K562 (cell line): ENCODE data around the gene DNAJB11. TPM values are rescaled to one million over a fixed set of nuclear protein-coding genes. Genes with fewer than 3 reads are reported as not detected.
A peak's percentile ranks its signal among the peaks of the same experiment; 100 is the strongest.

Source experiments
- FOXM1 ChIP-seq, 2 experiments: fragments of 450-650 bp in 1 of 2; sonication (generic) in 1 of 2; formaldehyde crosslinking in 1 of 2; IDR thresholded peaks; 2 replicates each; pipeline versions ENCODE4 v1.6.1 to v1.9.0; 2017 to 2022; ENCODE audit warnings: low read depth in 2 of 2, mild to moderate bottlenecking in 2 of 2, missing genetic modification reagents in 1 of 2, moderate library complexity in 1 of 2
- HSF4 ChIP-seq: fragments of 250-450 bp; sonication (Bioruptor Pico); IDR thresholded peaks from 2 replicates; pipeline ENCODE4 v2.1.2; 2022; ENCODE audit warnings: mild to moderate bottlenecking, moderate library complexity, borderline replicate concordance
- IRF9 ChIP-seq: fragments of 450-650 bp; IDR thresholded peaks from 2 replicates; pipeline ENCODE4 v1.6.1; 2016; ENCODE audit warnings: missing biosample characterization, missing genetic modification characterization
- NBN ChIP-seq: fragments of 450-650 bp; IDR thresholded peaks from 2 replicates; pipeline ENCODE4 v1.6.1; 2016; ENCODE audit warnings: low read depth, mild to moderate bottlenecking
- NR2C1 ChIP-seq, 2 experiments: fragments of 450-650 bp; IDR thresholded peaks; 2 replicates each; pipeline ENCODE4 v1.6.1; 2017; ENCODE audit warnings: mild to moderate bottlenecking in 2 of 2, antibody characterized with exemption in 1 of 2, inconsistent platforms in 1 of 2, missing compliant biosample characterization in 1 of 2, missing genetic modification characterization in 1 of 2
- POLR2H ChIP-seq: IDR thresholded peaks from 2 replicates; pipeline ENCODE4 v1.6.1; 2016; ENCODE audit warnings: missing genetic modification characterization, low read depth, mild to moderate bottlenecking, control low read depth, missing compliant biosample characterization, moderate library complexity
- RB1 ChIP-seq: fragments of 450-650 bp; IDR thresholded peaks from 2 replicates; pipeline ENCODE4 v1.6.1; 2017; ENCODE audit warnings: low read depth, mild to moderate bottlenecking
- SLC30A9 ChIP-seq: fragments of 250-450 bp; sonication (Bioruptor Pico); IDR thresholded peaks from 2 replicates; pipeline ENCODE4 v1.8.0; 2022; ENCODE audit warnings: mild to moderate bottlenecking, moderate library complexity
- XRCC4 ChIP-seq: IDR thresholded peaks from one replicate; pipeline ENCODE4 v1.6.1; 2011; ENCODE audit not compliant: insufficient read depth, insufficient read length; ENCODE audit errors: extremely low read depth
- ZFP1 ChIP-seq: fragments of 450-650 bp; formaldehyde crosslinking; IDR thresholded peaks from 2 replicates; pipeline ENCODE4 v1.4.0; 2020; ENCODE audit warnings: mild to moderate bottlenecking, mixed read lengths
- ZNF140 ChIP-seq: fragments of 250-450 bp; sonication (Bioruptor Pico); IDR thresholded peaks from 2 replicates; pipeline ENCODE4 v1.8.0; 2021; ENCODE audit warnings: moderate library complexity, mild to moderate bottlenecking, inconsistent platforms
- polyA plus RNA-seq, 8 experiments: library from polyadenylated mRNA; depleted of rRNA in 4 of 8; stranded (reverse) in 5 of 8; unstranded in 3 of 8; fragments of >200 nt; fragmentation: Nextera tagmentation in 2 of 8; fragmentation: Illumina TruSeq in 1 of 8; extraction: Ambion mirVana in 2 of 8; extraction: Trizol in 1 of 8; gene quantifications; 2 replicates each; pipeline versions ENCODE4 v1.2.1 to v1.2.3, GENCODE V29; 2011 to 2014; ENCODE audit warnings: inconsistent platforms in 1 of 8, missing spikeins in 1 of 8
- total RNA-seq, 7 experiments: library from RNA; depleted of rRNA in 6 of 7; stranded (reverse); fragments of >200 nt in 6 of 7; fragmentation: Illumina TruSeq in 2 of 7; extraction: Trizol in 2 of 7; gene quantifications; 2 replicates each; pipeline versions ENCODE4 v1.2.1 to v1.2.3, GENCODE V29; 2011 to 2021; ENCODE audit warnings: low replicate concordance in 1 of 7
- TF ChIP-seq, protein P1 (sequence below): sonication (generic); formaldehyde crosslinking; IDR thresholded peaks from 2 replicates; pipeline ENCODE4 v1.8.0; 2023; ENCODE audit warnings: missing genetic modification reagents, mild to moderate bottlenecking, borderline replicate concordance
- TF ChIP-seq, protein P2 (sequence below): IDR thresholded peaks from 2 replicates; pipeline ENCODE4 v1.6.1; 2012; ENCODE audit warnings: low read depth, low read length, improper control_type of control experiment, borderline replicate concordance
- TF ChIP-seq, protein P3 (sequence below): fragments of 250-450 bp; sonication (Bioruptor Pico); IDR thresholded peaks from 2 replicates; pipeline ENCODE4 v1.4.0; 2020; ENCODE audit warnings: mild to moderate bottlenecking, moderate library complexity

Gene DNAJB11
- total and polyA plus RNA-seq, 9 of the 15 experiments (the other 6 are each of a cell fraction or from before 2014, with no cell fraction given), result 14.8 to 74.7 (median 63.8) TPM

- TF ChIP-seq, protein P1, sequence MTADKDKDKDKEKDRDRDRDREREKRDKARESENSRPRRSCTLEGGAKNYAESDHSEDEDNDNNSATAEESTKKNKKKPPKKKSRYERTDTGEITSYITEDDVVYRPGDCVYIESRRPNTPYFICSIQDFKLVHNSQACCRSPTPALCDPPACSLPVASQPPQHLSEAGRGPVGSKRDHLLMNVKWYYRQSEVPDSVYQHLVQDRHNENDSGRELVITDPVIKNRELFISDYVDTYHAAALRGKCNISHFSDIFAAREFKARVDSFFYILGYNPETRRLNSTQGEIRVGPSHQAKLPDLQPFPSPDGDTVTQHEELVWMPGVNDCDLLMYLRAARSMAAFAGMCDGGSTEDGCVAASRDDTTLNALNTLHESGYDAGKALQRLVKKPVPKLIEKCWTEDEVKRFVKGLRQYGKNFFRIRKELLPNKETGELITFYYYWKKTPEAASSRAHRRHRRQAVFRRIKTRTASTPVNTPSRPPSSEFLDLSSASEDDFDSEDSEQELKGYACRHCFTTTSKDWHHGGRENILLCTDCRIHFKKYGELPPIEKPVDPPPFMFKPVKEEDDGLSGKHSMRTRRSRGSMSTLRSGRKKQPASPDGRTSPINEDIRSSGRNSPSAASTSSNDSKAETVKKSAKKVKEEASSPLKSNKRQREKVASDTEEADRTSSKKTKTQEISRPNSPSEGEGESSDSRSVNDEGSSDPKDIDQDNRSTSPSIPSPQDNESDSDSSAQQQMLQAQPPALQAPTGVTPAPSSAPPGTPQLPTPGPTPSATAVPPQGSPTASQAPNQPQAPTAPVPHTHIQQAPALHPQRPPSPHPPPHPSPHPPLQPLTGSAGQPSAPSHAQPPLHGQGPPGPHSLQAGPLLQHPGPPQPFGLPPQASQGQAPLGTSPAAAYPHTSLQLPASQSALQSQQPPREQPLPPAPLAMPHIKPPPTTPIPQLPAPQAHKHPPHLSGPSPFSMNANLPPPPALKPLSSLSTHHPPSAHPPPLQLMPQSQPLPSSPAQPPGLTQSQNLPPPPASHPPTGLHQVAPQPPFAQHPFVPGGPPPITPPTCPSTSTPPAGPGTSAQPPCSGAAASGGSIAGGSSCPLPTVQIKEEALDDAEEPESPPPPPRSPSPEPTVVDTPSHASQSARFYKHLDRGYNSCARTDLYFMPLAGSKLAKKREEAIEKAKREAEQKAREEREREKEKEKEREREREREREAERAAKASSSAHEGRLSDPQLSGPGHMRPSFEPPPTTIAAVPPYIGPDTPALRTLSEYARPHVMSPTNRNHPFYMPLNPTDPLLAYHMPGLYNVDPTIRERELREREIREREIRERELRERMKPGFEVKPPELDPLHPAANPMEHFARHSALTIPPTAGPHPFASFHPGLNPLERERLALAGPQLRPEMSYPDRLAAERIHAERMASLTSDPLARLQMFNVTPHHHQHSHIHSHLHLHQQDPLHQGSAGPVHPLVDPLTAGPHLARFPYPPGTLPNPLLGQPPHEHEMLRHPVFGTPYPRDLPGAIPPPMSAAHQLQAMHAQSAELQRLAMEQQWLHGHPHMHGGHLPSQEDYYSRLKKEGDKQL (CRISPR knock-in tag), result no peak
- TF ChIP-seq NR2C1 (IDR thresholded peaks at IDR 0.05) (no peak), NR2C1 (tag; IDR thresholded peaks at IDR 0.05) (0 out of 2 replicates have a peak, but pooled peaks have one; percentile 17), ZFP1 (CRISPR knock-in tag) (no peak), IRF9 (tag) (peak; percentile 51; the same call in 1 of the 2 replicates), HSF4 (no peak; the same call in 1 of the 2 replicates), NBN (peak; percentile 39; the same call in 1 of the 2 replicates), POLR2H (tag) (no peak; the same call in 1 of the 2 replicates), SLC30A9 (CRISPR knock-in tag) (no peak), ZNF140 (CRISPR knock-in tag) (no peak), RB1 (no peak), XRCC4 (no peak), FOXM1 (IDR thresholded peaks at IDR 0.05; ENCODE audit: low read depth) (peak; percentile 11; the same call in 1 of the 2 replicates), FOXM1 (CRISPR knock-in tag; IDR thresholded peaks at IDR 0.05; ENCODE audit: low read depth) (no peak)
- TF ChIP-seq, protein P2, sequence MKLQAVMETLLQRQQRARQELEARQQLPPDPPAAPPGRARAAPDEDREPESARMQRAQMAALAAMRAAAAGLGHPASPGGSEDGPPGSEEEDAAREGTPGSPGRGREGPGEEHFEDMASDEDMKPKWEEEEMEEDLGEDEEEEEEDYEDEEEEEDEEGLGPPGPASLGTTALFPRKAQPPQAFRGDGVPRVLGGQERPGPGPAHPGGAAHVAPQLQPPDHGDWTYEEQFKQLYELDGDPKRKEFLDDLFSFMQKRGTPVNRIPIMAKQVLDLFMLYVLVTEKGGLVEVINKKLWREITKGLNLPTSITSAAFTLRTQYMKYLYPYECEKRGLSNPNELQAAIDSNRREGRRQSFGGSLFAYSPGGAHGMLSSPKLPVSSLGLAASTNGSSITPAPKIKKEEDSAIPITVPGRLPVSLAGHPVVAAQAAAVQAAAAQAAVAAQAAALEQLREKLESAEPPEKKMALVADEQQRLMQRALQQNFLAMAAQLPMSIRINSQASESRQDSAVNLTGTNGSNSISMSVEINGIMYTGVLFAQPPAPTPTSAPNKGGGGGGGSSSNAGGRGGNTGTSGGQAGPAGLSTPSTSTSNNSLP, result no peak
- TF ChIP-seq, protein P3, sequence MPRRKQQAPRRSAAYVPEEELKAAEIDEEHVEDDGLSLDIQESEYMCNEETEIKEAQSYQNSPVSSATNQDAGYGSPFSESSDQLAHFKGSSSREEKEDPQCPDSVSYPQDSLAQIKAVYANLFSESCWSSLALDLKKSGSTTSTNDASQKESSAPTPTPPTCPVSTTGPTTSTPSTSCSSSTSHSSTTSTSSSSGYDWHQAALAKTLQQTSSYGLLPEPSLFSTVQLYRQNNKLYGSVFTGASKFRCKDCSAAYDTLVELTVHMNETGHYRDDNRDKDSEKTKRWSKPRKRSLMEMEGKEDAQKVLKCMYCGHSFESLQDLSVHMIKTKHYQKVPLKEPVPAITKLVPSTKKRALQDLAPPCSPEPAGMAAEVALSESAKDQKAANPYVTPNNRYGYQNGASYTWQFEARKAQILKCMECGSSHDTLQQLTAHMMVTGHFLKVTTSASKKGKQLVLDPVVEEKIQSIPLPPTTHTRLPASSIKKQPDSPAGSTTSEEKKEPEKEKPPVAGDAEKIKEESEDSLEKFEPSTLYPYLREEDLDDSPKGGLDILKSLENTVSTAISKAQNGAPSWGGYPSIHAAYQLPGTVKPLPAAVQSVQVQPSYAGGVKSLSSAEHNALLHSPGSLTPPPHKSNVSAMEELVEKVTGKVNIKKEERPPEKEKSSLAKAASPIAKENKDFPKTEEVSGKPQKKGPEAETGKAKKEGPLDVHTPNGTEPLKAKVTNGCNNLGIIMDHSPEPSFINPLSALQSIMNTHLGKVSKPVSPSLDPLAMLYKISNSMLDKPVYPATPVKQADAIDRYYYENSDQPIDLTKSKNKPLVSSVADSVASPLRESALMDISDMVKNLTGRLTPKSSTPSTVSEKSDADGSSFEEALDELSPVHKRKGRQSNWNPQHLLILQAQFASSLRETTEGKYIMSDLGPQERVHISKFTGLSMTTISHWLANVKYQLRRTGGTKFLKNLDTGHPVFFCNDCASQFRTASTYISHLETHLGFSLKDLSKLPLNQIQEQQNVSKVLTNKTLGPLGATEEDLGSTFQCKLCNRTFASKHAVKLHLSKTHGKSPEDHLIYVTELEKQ (CRISPR knock-in tag), result no peak
Measured at GRCh38 chr3:186596568-186597287, 26.2 kb downstream of the DNAJB11 start (continued).
